ENCODE results near the gene CPSF7. TPM values are rescaled to one million over a fixed set of nuclear protein-coding genes. Genes with fewer than 3 reads are reported as not detected.

The CPSF7 gene
- total RNA-seq, 2 donors from 2014 or later = 24.6 to 31.4 TPM

GRCh38 chr11:61406991-61407728, 22.6 kb downstream of the CPSF7 start:
- H3K4me3 ChIP-seq = no peak overlapping the region
- no peak overlapping the region for H3K27ac ChIP-seq
- TF ChIP-seq CTCF (IDR thresholded peaks at IDR 0.05) = no peak
- no peaks in the 10 kb centered on the region for H3K4me1 ChIP-seq
- peaks cover 99% of the 10 kb centered on the region for H3K36me3 ChIP-seq
- no peaks in the 10 kb centered on the region for H3K27me3 ChIP-seq
- no peaks in the 10 kb centered on the region for H3K9me3 ChIP-seq
- DNase-seq (ENCODE audit: low spot score) = no peak

GRCh38 chr11:61406067-61406466, 23.7 kb downstream of the CPSF7 start:
- Histone ChIP-seq H3K4me3 (no peak overlapping the region), H3K27me3 (no peaks in the 10 kb centered on the region), H3K4me1 (no peaks in the 10 kb centered on the region), H3K9me3 (no peaks in the 10 kb centered on the region), H3K36me3 (peaks cover 91% of the 10 kb centered on the region), H3K27ac (no peak overlapping the region)
- no peak for TF ChIP-seq CTCF (IDR thresholded peaks at IDR 0.05)
- DNase-seq (ENCODE audit: low spot score) = no peak

GRCh38 chr11:61404641-61405040, 25.1 kb downstream of the CPSF7 start:
- H3K27me3 ChIP-seq = no peaks in the 10 kb centered on the region
- H3K36me3 ChIP-seq = peaks cover 77% of the 10 kb centered on the region
- H3K27ac ChIP-seq = peak overlapping the region in 1 of 2 donors; percentile 0
- no peak for DNase-seq (ENCODE audit: low spot score)
- H3K4me3 ChIP-seq = no peak overlapping the region
- TF ChIP-seq CTCF (IDR thresholded peaks at IDR 0.05) = no peak
- no peaks in the 10 kb centered on the region for H3K9me3 ChIP-seq
- no peaks in the 10 kb centered on the region for H3K4me1 ChIP-seq

- no peak for DNase-seq (ENCODE audit: low spot score)
- Histone ChIP-seq H3K4me1 (no peaks in the 10 kb centered on the region), H3K27me3 (no peaks in the 10 kb centered on the region), H3K9me3 (no peaks in the 10 kb centered on the region), H3K36me3 (peaks cover 71% of the 10 kb centered on the region), H3K27ac (peak overlapping the region in 1 of 2 donors; percentile 14), H3K4me3 (no peak overlapping the region)
- no peak for TF ChIP-seq CTCF (IDR thresholded peaks at IDR 0.05)
Observed at GRCh38 chr11:61404103-61404502, 25.7 kb downstream of the CPSF7 start.

GRCh38 chr11:61403658-61404057, 26.1 kb downstream of the CPSF7 start:
- H3K27ac ChIP-seq = no peak overlapping the region
- DNase-seq (ENCODE audit: low spot score) = no peak

More at GRCh38 chr11:61403658-61404057, 26.1 kb downstream of the CPSF7 start:
- Histone ChIP-seq H3K4me1 (no peaks in the 10 kb centered on the region), H3K27me3 (no peaks in the 10 kb centered on the region), H3K9me3 (no peaks in the 10 kb centered on the region), H3K4me3 (no peak overlapping the region), H3K36me3 (peaks cover 69% of the 10 kb centered on the region)
- no peak for TF ChIP-seq CTCF (IDR thresholded peaks at IDR 0.05)

Data from right atrium auricular region (tissue), 2 donors.